Lower lobe of right lung (tissue), 2 donors: ENCODE data around the gene FSIP1. TPM values are rescaled to one million over a fixed set of nuclear protein-coding genes. Genes with fewer than 3 reads are reported as not detected.

Source experiments
- ATAC-seq, 2 donors: fragments of 200-7000 bp; cut with Tn5 transposase; one replicate each; pipeline ENCODE4 v1.9.1; 2020 to 2022; ENCODE audit warnings: mild to moderate bottlenecking in 2 of 2, moderate library complexity in 2 of 2
- DNase-seq: peaks from one replicate; pipeline ENCODE4 v3.0.0-alpha.2; 2020
- H3K27ac ChIP-seq: fragments of 200-600 bp; one replicate; pipeline ENCODE4 v1.8.0; 2022
- H3K27me3 ChIP-seq: fragments of 200-600 bp; one replicate; pipeline ENCODE4 v1.8.0; 2022; ENCODE audit warnings: low read depth
- H3K36me3 ChIP-seq: fragments of 200-600 bp; one replicate; pipeline ENCODE4 v1.8.0; 2022; ENCODE audit warnings: mild to moderate bottlenecking
- H3K4me1 ChIP-seq: fragments of 200-600 bp; one replicate; pipeline ENCODE4 v1.8.0; 2022
- H3K4me3 ChIP-seq: fragments of 200-600 bp; one replicate; pipeline ENCODE4 v1.8.0; 2022; ENCODE audit warnings: mild to moderate bottlenecking
- H3K9me3 ChIP-seq: fragments of 200-600 bp; one replicate; pipeline ENCODE4 v1.8.0; 2022
- intact Hi-C: fragments of 100-400 bp; cut with DNase I; formaldehyde crosslinking; loops from one replicate; pipeline ENCODE4 v1.11.0; 2022
- total RNA-seq: library from RNA; stranded (reverse); fragmentation: NEBNext Ultra II Directional; extraction: Animal tissue kit (Norgen Biotek cat#: 25700); gene quantifications from one replicate; pipeline ENCODE4 v1.2.1, GENCODE V29; 2021
- TF ChIP-seq, protein P1 (sequence below): fragments of 200-600 bp; IDR thresholded peaks from one replicate; pipeline ENCODE4 v1.8.0; 2022; ENCODE audit warnings: antibody characterized with exemption, mild to moderate bottlenecking
- donor health status: DM: no; HTN: yes; CAD: no; lungs with severe emphysema.

Gene FSIP1
- total RNA-seq, 1 donor from 2014 or later = 2.0 TPM

DNA sequence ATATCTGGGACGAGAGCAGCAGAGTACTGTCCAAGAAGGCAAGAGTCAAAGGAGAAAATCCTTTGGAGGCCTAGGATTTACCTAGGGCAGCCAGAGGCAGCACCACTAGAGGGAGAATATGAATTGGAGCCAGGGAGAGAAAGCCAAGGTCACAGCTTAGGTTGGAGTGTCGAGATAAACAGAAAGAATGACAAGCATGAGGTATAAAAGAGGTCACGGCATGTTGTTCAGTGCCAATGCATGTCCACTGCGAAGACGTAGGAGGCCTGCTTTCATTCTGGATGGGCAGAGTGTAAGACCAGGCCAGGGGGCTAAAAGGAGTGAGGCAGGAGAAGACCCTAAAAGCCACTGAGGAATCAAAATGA is 154.5 kb downstream of the FSIP1 start:
- intact Hi-C loops = no loop called here
- peaks cover 51% of the 10 kb centered on the region for H3K4me1 ChIP-seq
- no peak overlapping the region for H3K27ac ChIP-seq
- DNase-seq (no peak), ATAC-seq (peak; percentile 21 to 26)
- no peaks in the 10 kb centered on the region for H3K27me3 ChIP-seq
- no peaks in the 10 kb centered on the region for H3K9me3 ChIP-seq
- H3K4me3 ChIP-seq = no peak overlapping the region
- H3K36me3 ChIP-seq = no peaks in the 10 kb centered on the region
- TF ChIP-seq, protein P1, sequence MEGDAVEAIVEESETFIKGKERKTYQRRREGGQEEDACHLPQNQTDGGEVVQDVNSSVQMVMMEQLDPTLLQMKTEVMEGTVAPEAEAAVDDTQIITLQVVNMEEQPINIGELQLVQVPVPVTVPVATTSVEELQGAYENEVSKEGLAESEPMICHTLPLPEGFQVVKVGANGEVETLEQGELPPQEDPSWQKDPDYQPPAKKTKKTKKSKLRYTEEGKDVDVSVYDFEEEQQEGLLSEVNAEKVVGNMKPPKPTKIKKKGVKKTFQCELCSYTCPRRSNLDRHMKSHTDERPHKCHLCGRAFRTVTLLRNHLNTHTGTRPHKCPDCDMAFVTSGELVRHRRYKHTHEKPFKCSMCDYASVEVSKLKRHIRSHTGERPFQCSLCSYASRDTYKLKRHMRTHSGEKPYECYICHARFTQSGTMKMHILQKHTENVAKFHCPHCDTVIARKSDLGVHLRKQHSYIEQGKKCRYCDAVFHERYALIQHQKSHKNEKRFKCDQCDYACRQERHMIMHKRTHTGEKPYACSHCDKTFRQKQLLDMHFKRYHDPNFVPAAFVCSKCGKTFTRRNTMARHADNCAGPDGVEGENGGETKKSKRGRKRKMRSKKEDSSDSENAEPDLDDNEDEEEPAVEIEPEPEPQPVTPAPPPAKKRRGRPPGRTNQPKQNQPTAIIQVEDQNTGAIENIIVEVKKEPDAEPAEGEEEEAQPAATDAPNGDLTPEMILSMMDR = peak; percentile 15

DNA sequence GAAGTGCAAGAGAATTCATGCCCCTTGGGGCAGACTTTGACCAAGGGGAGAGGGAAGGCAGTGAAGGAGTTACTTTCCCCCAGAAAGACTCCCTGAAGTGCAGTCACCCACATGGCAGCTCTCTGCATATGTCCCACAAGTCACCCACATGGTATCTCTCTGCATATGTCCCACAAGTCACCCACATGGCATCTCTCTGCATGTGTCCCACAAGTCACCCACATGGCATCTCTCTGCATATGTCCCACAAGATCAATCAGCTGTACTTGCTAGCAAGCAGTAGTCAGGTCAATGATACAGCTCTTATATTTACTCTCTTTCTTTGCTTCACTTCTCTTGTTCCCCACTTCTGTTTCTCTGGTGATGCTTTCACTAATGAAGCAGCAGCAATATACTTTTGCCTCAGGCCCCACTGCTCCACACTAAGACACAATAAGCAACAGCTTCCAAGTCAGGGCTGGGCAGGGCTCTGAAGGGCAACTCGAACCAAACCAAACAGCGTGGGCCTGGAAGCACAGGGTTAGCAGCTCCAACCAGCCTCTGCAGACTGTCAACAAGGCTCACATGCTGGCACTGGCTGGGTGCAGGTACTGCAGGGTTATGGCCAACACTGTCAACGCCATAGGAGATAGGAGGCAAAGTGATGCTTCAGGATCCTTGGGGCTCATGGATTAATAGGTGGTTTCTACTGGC is 155.0 kb downstream of the FSIP1 start:
- Histone ChIP-seq H3K9me3 (no peaks in the 10 kb centered on the region), H3K27me3 (no peaks in the 10 kb centered on the region), H3K4me1 (peaks cover 51% of the 10 kb centered on the region), H3K4me3 (no peak overlapping the region), H3K27ac (no peak overlapping the region), H3K36me3 (no peaks in the 10 kb centered on the region)
- no peak for ATAC-seq
- TF ChIP-seq, protein P1 = no peak
- DNase-seq = no peak
- intact Hi-C loops = no loop called here

DNA sequence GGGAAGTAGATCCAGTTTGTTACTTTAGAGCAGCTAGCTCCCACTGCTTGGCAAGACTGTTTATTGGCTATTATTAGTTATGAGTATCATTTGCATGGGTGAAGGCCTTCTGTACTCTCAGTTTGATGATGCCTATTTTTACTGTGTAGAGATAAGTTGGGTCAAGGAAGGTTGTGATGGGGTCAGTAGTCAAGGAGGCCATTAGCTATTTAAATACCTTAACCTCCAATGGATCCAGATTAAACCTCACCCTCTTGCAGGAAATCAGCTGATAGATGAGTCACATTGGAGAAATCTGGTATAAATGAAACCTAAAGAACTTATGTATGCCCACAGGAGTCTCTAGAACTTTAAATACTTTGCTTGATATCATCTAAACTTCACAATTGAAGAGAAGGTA is 156.8 kb downstream of the FSIP1 start:
- intact Hi-C loops = no loop called here
- TF ChIP-seq, protein P1 = no peak
- ATAC-seq (no peak), DNase-seq (no peak)
- no peaks in the 10 kb centered on the region for H3K27me3 ChIP-seq
- H3K4me3 ChIP-seq = no peak overlapping the region
- H3K4me1 ChIP-seq = peaks cover 51% of the 10 kb centered on the region
- no peaks in the 10 kb centered on the region for H3K9me3 ChIP-seq
- H3K27ac ChIP-seq = peak overlapping the region; percentile 65
- no peaks in the 10 kb centered on the region for H3K36me3 ChIP-seq

DNA sequence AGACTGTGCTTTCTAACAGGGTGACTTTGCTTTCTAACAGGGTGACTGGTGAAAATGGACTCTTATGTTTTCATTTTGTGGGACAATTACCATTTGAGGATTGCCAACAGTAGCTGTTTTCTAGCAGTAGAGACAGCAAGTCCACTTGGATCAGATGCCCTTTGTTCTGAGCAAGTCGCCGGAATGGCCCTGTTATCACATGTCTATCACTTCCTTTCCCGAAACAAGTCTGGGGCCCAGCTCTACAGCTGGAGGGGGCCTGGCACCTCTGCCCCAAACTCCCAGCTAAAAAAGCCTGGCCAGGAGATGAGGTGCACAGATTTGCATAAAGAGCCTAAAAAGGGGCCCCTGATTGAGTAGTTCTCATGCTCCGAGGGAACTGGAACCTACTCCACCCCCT is 157.2 kb downstream of the FSIP1 start:
- Histone ChIP-seq H3K4me1 (peaks cover 51% of the 10 kb centered on the region), H3K27ac (peak overlapping the region; percentile 65), H3K9me3 (no peaks in the 10 kb centered on the region), H3K36me3 (no peaks in the 10 kb centered on the region), H3K4me3 (no peak overlapping the region), H3K27me3 (no peaks in the 10 kb centered on the region)
- TF ChIP-seq, protein P1 = no peak
- DNase-seq (no peak), ATAC-seq (no peak)
- intact Hi-C loops = no loop called here

DNA sequence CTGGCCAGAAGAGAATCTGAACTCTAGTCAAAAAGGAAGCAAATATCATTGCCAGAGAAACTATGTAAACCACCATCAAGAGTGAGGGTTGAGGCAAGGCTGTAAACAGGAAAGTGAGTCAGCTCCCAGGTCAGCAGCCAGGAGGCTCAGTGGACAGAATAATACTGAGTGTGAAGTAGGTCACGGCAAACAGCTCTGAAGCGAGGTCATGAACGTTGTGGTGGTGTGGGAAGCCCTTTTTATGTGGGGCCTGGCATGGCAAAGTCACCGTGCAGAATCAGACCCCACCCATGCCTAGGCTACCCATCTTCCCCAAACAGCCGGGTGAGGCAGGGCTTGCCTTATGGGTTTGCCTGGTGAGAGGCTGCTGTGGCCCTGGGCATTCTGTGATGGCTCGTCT is 157.8 kb downstream of the FSIP1 start:
- peak overlapping the region; percentile 65 for H3K27ac ChIP-seq
- H3K9me3 ChIP-seq = no peaks in the 10 kb centered on the region
- peaks cover 49% of the 10 kb centered on the region for H3K4me1 ChIP-seq
- intact Hi-C loops = no loop called here
- H3K36me3 ChIP-seq = no peaks in the 10 kb centered on the region
- ATAC-seq (peak; percentile 81 to 83), DNase-seq (peak; percentile 44)
- H3K4me3 ChIP-seq = no peak overlapping the region
- no peaks in the 10 kb centered on the region for H3K27me3 ChIP-seq
- TF ChIP-seq, protein P1 = no peak
